Body of pancreas (tissue), 4 donors: ENCODE data around the gene MICAL2. TPM values are rescaled to one million over a fixed set of nuclear protein-coding genes. Genes with fewer than 3 reads are reported as not detected.

Experiments used
- ATAC-seq: fragments of 150-250 bp; one replicate; pipeline ENCODE4 v1.9.1; 2016
- DNase-seq, 4 donors: peaks; one replicate each; pipeline ENCODE4 v3.0.0-alpha.2; 2019
- H3K27ac ChIP-seq, 4 donors: fragments of 200-600 bp; sonication (generic); 1 replicate in 3 of 4; 2 replicates in 1 of 4; pipeline versions ENCODE4 v1.5.1 to v1.6.1; 2016 to 2019; ENCODE audit warnings: mild to moderate bottlenecking in 1 of 4, mixed read lengths in 1 of 4, moderate library complexity in 1 of 4
- H3K27me3 ChIP-seq, 2 donors: fragments of 200-600 bp; sonication (generic); one replicate each; pipeline ENCODE4 v1.6.0; 2016; ENCODE audit warnings: mild to moderate bottlenecking in 1 of 2
- H3K36me3 ChIP-seq, 2 donors: fragments of 200-600 bp; sonication (generic); replicated peaks in 1 of 2; 2 replicates each; pipeline ENCODE4 v1.5.1; 2016; ENCODE audit warnings: low read depth in 2 of 2; ENCODE audit not compliant: insufficient read depth in 1 of 2
- H3K4me1 ChIP-seq: fragments of 200-600 bp; sonication (generic); one replicate; pipeline ENCODE4 v1.6.0; 2016
- H3K4me3 ChIP-seq, 2 donors: fragments of 200-600 bp; sonication (generic); 1 replicate in 1 of 2; 2 replicates in 1 of 2; pipeline ENCODE4 v1.5.1; 2016 to 2019
- H3K9me3 ChIP-seq, 3 donors: fragments of 200-600 bp; sonication (generic); 1 replicate in 2 of 3; 2 replicates in 1 of 3; pipeline ENCODE4 v1.5.1; 2016
- CTCF ChIP-seq, 7 experiments: fragments of 450-650 bp in 4 of 7; fragments of 200-600 bp in 3 of 7; sonication (generic) in 3 of 7; IDR thresholded peaks; one replicate each; pipeline ENCODE4 v1.5.1; 2016 to 2019; ENCODE audit warnings: antibody characterized with exemption in 7 of 7
- POLR2A ChIP-seq, 3 donors: fragments of 450-650 bp; IDR thresholded peaks; one replicate each; pipeline ENCODE4 v1.6.1; 2016; ENCODE audit warnings: antibody characterized with exemption in 3 of 3, mild to moderate bottlenecking in 2 of 3
- WGBS, 2 donors: methylation state at CpG; one replicate each; pipeline ENCODE4 v1.1.5; 2017; 5-methylcytosine and 5-hydroxymethylcytosine counted together
- intact Hi-C: fragments of 100-400 bp; cut with DNase I; formaldehyde crosslinking; loops from one replicate; pipeline ENCODE4 v1.15.1; 2023
- total RNA-seq, 2 donors: library from RNA; depleted of rRNA; stranded (reverse); fragments of >200 nt; gene quantifications; one replicate each; pipeline ENCODE4 v1.1.0, GENCODE V29; 2016

Gene MICAL2
- total RNA-seq, 2 donors from 2014 or later, result 16.6 to 24.4 TPM

GRCh38 chr11:12121011-12121410 lies 10.6 kb downstream of the MICAL2 start:
- Histone ChIP-seq H3K27ac (no peak overlapping the region), H3K4me3 (no peak overlapping the region), H3K27me3 (no peaks in the 10 kb centered on the region), H3K36me3 (no peaks in the 10 kb centered on the region), H3K9me3 (no peaks in the 10 kb centered on the region), H3K4me1 (peaks cover 20% of the 10 kb centered on the region)
- WGBS, 2 donors, result 69 to 86% methylated on average over 5 of the region's 5 CpGs
- ATAC-seq (no peak), DNase-seq (no peak)
- intact Hi-C loops, result loop anchor here (10.0 kb wide), 1 partner anchor 114 kb away; no protein-coding TSS in a partner anchor
- no peak for TF ChIP-seq POLR2A (IDR thresholded peaks at IDR 0.05)

GRCh38 chr11:12121517-12121916 lies 11.1 kb downstream of the MICAL2 start:
- no peak overlapping the region for H3K27ac ChIP-seq
- ATAC-seq (no peak), DNase-seq (no peak)
- WGBS, 2 donors, result 90 to 100% methylated on average over 1 to 5 of the region's 5 CpGs
- peaks cover 23% of the 10 kb centered on the region for H3K4me1 ChIP-seq
- H3K36me3 ChIP-seq, result no peaks in the 10 kb centered on the region
- TF ChIP-seq POLR2A (IDR thresholded peaks at IDR 0.05) (no peak), CTCF (IDR thresholded peaks at IDR 0.05) (no peak)
- intact Hi-C loops, result loop anchor here (10.0 kb wide), 1 partner anchor 113 kb away; no protein-coding TSS in a partner anchor
- no peaks in the 10 kb centered on the region for H3K9me3 ChIP-seq
- H3K27me3 ChIP-seq, result no peaks in the 10 kb centered on the region
- H3K4me3 ChIP-seq, result no peak overlapping the region

- Histone ChIP-seq H3K9me3 (no peaks in the 10 kb centered on the region), H3K27me3 (no peaks in the 10 kb centered on the region), H3K36me3 (no peaks in the 10 kb centered on the region), H3K4me3 (no peak overlapping the region), H3K4me1 (peaks cover 23% of the 10 kb centered on the region), H3K27ac (no peak overlapping the region)
- ATAC-seq, result peak; percentile 69
- DNase-seq, result peak; percentile 47 to 68 (median 52)
- no peak for TF ChIP-seq POLR2A (IDR thresholded peaks at IDR 0.05)
- peak; percentile 37 to 78 (median 55) for TF ChIP-seq CTCF (IDR thresholded peaks at IDR 0.05)
- 67 to 70% methylated on average over 6 of the region's 6 CpGs for WGBS, 2 donors
- intact Hi-C loops, result loop anchor here (10.0 kb wide), 1 partner anchor 113 kb away; no protein-coding TSS in a partner anchor
These were observed 11.7 kb downstream of the MICAL2 start for GRCh38 chr11:12122083-12122482.

DNA sequence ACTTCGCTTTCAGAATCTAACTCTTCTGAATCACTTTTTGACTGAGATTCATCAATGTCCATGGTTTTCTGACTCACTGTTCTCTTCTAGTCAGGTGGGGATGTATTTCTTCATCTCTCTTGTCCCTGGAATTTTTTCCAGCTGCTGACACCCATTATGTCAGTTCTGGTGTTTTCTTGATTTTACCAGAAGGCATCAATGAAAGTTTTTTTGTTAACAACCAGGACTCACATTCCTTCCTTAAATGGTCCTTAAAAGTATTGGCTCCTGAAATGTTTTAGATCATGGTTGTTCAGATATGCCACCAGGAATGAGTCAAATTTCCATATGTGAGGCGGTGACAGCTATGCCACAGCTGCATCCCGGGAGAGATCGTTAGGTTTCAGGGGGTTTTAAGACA lies 12.9 kb downstream of the MICAL2 start:
- no peak for ATAC-seq
- peaks cover 22% of the 10 kb centered on the region for H3K4me1 ChIP-seq
- no peaks in the 10 kb centered on the region for H3K27me3 ChIP-seq

GRCh38 chr11:12123799-12124198 lies 13.4 kb downstream of the MICAL2 start:
- Histone ChIP-seq H3K9me3 (no peaks in the 10 kb centered on the region), H3K27ac (no peak overlapping the region), H3K4me3 (no peak overlapping the region), H3K36me3 (no peaks in the 10 kb centered on the region), H3K27me3 (no peaks in the 10 kb centered on the region), H3K4me1 (peaks cover 16% of the 10 kb centered on the region)
- WGBS, 2 donors, result 77 to 88% methylated on average over 3 of the region's 3 CpGs
- no peak for DNase-seq
- no peak for ATAC-seq
- intact Hi-C loops, result loop anchor here (10.0 kb wide), 1 partner anchor 111 kb away; no protein-coding TSS in a partner anchor
- no peak for TF ChIP-seq CTCF (IDR thresholded peaks at IDR 0.05)
- no peak for TF ChIP-seq POLR2A (IDR thresholded peaks at IDR 0.05)

More for the DNA sequence above, 12.9 kb downstream of the MICAL2 start:
- intact Hi-C loops, result loop anchor here (10.0 kb wide), 1 partner anchor 112 kb away; no protein-coding TSS in a partner anchor
- DNase-seq, result no peak
- Histone ChIP-seq H3K4me3 (no peak overlapping the region), H3K36me3 (no peaks in the 10 kb centered on the region), H3K27ac (no peak overlapping the region), H3K9me3 (no peaks in the 10 kb centered on the region)
- TF ChIP-seq POLR2A (IDR thresholded peaks at IDR 0.05) (no peak), CTCF (IDR thresholded peaks at IDR 0.05) (no peak)
- WGBS, 2 donors, result 77 to 78% methylated on average over 4 of the region's 4 CpGs
